Measurements from ENCODE around the gene DNAJC8.

The DNAJC8 gene

DNA sequence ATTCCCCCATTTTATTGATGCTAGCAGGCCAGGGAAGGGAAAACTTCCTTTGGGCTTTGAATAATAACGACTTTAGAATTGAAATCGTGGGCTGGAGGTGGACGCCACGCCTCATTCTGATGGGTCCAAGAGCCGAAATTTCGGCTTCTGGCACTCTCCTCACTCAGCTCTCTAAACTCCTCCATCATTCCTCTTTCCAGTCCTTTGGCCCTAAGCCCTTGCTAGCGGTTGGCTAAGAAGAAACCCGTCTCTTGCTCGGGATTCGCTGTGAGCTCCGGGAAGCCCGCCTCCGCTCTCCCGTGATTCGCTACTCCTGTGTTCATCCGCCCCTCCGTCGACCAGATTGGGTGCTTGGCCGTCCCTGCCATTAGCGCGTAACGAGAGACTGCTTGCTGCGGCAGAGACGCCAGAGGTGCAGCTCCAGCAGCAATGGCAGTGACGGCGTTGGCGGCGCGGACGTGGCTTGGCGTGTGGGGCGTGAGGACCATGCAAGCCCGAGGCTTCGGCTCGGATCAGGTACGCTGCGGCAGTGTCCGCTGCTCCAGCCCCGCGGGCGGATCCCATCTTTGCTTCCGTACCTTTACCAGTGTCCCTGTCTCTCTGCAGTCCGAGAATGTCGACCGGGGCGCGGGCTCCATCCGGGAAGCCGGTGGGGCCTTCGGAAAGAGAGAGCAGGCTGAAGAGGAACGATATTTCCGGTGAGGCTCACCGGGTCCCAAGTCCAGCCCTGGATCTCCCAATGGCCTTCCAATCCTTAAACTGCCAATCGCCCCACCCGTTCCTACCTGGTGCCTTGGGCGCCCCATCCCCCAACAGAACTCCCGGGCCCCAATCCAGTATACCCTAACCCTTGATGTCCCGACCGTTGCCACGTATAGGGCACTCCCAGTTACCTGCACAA lies 3.2 kb upstream of the DNAJC8 start, which contains the start of gene ATP5IF1:
Gene ATP5IF1 (plus strand): TSS at position 370 of the 901 bp plus-strand sequence. CDS start 60 bp downstream, at position 430.
- TF ChIP-seq, protein P1, sequence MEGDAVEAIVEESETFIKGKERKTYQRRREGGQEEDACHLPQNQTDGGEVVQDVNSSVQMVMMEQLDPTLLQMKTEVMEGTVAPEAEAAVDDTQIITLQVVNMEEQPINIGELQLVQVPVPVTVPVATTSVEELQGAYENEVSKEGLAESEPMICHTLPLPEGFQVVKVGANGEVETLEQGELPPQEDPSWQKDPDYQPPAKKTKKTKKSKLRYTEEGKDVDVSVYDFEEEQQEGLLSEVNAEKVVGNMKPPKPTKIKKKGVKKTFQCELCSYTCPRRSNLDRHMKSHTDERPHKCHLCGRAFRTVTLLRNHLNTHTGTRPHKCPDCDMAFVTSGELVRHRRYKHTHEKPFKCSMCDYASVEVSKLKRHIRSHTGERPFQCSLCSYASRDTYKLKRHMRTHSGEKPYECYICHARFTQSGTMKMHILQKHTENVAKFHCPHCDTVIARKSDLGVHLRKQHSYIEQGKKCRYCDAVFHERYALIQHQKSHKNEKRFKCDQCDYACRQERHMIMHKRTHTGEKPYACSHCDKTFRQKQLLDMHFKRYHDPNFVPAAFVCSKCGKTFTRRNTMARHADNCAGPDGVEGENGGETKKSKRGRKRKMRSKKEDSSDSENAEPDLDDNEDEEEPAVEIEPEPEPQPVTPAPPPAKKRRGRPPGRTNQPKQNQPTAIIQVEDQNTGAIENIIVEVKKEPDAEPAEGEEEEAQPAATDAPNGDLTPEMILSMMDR (IDR thresholded peaks at IDR 0.05; ENCODE audit: borderline replicate concordance, control extremely low read depth, extremely low read depth, insufficient read depth, missing control alignments), result no peak
- peak; percentile 98 for DNase-seq (ENCODE audit: low spot score)
- in situ Hi-C loops (cut with MboI; ENCODE audit: low sequenced_read_pairs, unreplicated experiment), result no loop called here

DNA sequence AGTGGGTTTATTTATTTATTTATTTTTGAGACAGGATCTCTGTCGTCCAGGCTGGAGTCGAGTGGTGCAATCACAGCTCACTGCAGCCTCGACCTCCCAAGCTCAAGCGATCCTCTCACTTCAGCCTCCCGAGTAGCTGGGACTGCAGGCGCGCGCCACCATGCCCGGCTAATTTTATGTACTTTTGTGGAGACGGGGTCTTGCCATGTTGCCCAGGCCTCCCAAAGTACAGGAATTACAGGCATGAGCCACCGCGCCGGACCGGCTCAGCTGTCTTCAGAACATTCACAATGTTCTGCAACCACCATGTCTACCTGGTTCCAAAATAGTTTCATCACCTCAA lies 406 bp upstream of the DNAJC8 start:
- TF ChIP-seq, protein P1 (IDR thresholded peaks at IDR 0.05; ENCODE audit: borderline replicate concordance, control extremely low read depth, extremely low read depth, insufficient read depth, missing control alignments), result no peak
- in situ Hi-C loops (cut with MboI; ENCODE audit: low sequenced_read_pairs, unreplicated experiment), result no loop called here
- no peak for DNase-seq (ENCODE audit: low spot score)

DNA sequence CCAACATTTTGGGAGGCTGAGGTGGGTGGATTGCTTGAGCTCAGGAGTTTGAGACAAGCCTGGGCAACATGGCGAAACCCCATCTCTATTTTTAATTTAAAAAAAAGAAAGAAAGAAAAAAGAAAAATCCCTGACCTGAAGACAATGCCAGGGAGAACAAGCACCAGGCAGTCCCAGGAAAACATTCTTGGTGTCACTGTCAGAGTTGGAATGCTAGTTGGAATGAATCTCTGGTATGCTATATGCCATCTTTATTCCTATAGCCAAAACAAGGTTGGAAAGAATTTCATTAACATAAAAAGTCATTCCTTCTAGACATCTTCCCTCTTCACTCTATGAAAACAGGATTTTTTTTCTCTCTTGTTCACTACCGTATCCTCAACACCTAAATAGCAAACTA lies 2.8 kb downstream of the DNAJC8 start:
- no peak for DNase-seq (ENCODE audit: low spot score)
- in situ Hi-C loops (cut with MboI; ENCODE audit: low sequenced_read_pairs, unreplicated experiment), result no loop called here
- TF ChIP-seq, protein P1 (IDR thresholded peaks at IDR 0.05; ENCODE audit: borderline replicate concordance, control extremely low read depth, extremely low read depth, insufficient read depth, missing control alignments), result no peak

DNA sequence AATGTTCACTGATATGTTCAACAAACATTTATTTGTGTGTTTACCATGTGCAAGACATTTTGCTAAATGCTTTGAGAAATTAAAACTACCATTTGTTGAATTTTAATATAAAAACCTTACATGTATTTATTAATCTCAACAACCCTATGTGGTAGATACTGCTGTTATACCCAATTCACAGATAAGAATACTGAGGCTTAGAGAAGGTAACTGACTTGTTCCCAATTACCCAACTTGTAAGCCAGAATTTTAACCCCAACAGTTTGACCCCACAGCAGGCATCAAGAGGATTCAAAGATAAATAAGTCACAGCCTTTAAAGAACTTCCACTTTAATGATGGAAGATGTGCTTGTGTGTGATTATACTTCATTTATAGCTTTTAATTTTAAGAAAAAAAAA lies 3.7 kb downstream of the DNAJC8 start:
- TF ChIP-seq, protein P1 (IDR thresholded peaks at IDR 0.05; ENCODE audit: borderline replicate concordance, control extremely low read depth, extremely low read depth, insufficient read depth, missing control alignments), result no peak
- in situ Hi-C loops (cut with MboI; ENCODE audit: low sequenced_read_pairs, unreplicated experiment), result no loop called here
- no peak for DNase-seq (ENCODE audit: low spot score)

DNA sequence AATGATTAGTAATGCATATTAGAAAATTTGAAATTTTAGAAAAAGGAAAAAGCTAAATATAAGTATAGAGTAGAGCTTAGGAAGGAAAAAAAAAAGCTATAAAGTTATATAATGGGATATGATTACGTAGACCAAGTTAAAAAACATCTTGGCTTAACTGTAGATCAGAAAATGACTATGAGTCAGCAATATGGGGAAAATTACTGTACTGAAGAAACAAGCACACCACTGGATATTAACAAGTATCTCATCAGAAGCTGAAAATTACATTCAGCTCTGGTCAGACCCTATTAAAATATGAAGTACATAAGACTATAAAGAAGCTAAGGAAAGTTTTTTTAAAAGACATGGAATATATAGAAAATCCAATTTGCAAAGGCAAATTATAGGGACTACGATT lies 19.5 kb downstream of the DNAJC8 start:
- no peak for DNase-seq (ENCODE audit: low spot score)
- in situ Hi-C loops (cut with MboI; ENCODE audit: low sequenced_read_pairs, unreplicated experiment), result no loop called here
- TF ChIP-seq, protein P1 (IDR thresholded peaks at IDR 0.05; ENCODE audit: borderline replicate concordance, control extremely low read depth, extremely low read depth, insufficient read depth, missing control alignments), result no peak

DNA sequence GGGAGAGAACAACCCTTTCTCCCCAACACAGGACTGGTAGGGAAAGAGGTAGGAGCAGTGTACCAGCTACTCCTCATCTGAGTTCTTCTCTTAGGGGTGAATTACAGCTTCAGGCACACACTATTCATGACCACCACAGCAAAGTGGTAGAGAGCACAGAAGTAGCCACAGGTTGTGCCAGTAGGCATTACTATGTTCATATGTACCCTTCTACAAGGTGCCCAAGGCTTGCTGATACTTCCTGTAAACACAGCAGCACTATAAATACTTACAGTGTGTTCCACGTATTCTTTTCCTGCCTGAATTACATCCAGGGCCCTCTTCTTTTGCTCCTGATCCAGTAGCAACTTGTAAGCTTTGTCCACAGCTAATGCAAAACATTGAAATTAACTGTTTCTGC lies 23.1 kb downstream of the DNAJC8 start:
- in situ Hi-C loops (cut with MboI; ENCODE audit: low sequenced_read_pairs, unreplicated experiment), result no loop called here
- TF ChIP-seq, protein P1 (IDR thresholded peaks at IDR 0.05; ENCODE audit: borderline replicate concordance, control extremely low read depth, extremely low read depth, insufficient read depth, missing control alignments), result no peak
- no peak for DNase-seq (ENCODE audit: low spot score)
